ENCODE measurements around the gene FCER2. TPM values are rescaled to one million over a fixed set of nuclear protein-coding genes. Genes with fewer than 3 reads are reported as not detected.

The FCER2 gene
- total RNA-seq, 4 donors from 2014 or later: 0.28 TPM; not detected in 3

DNA sequence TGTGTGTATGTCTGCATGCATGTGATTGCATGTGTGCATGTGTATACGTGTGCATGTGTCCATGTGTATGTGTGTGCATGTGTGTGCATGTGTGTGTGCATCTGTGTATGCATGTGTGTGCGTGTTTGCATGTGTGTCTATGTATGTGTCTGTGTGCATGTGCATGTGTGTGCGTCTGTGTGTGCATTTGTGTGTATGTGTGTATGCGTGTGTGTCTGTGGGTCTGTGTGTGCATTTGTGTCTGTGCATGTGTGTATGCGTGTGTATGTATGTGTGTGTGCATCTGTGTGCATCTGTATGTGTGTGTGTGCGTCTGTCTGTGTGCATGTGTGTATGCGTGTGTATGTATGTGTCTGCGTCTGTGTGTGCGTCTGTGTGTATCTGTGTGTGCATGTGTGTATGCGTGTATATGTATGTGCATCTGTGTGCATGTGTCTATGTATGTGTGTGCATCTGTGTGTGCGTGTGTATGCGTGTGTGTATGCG lies 62.0 kb downstream of the FCER2 start:
- intact Hi-C loops (cut with DNase I; ENCODE audit: low total_unique reads): no loop called here
- H3K27ac ChIP-seq: no peak overlapping the region
- H3K27me3 ChIP-seq: peaks cover 10 to 20% of the 10 kb centered on the region in 2 donors
- TF ChIP-seq POLR2A (IDR thresholded peaks at IDR 0.05): no peak
- TF ChIP-seq, protein P1, sequence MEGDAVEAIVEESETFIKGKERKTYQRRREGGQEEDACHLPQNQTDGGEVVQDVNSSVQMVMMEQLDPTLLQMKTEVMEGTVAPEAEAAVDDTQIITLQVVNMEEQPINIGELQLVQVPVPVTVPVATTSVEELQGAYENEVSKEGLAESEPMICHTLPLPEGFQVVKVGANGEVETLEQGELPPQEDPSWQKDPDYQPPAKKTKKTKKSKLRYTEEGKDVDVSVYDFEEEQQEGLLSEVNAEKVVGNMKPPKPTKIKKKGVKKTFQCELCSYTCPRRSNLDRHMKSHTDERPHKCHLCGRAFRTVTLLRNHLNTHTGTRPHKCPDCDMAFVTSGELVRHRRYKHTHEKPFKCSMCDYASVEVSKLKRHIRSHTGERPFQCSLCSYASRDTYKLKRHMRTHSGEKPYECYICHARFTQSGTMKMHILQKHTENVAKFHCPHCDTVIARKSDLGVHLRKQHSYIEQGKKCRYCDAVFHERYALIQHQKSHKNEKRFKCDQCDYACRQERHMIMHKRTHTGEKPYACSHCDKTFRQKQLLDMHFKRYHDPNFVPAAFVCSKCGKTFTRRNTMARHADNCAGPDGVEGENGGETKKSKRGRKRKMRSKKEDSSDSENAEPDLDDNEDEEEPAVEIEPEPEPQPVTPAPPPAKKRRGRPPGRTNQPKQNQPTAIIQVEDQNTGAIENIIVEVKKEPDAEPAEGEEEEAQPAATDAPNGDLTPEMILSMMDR (IDR thresholded peaks at IDR 0.05): no peak
- H3K36me3 ChIP-seq: no peaks in the 10 kb centered on the region
- no peak for DNase-seq
- no peaks in the 10 kb centered on the region for H3K9me3 ChIP-seq
- no peak overlapping the region for H3K4me3 ChIP-seq
- no peaks in the 10 kb centered on the region for H3K4me1 ChIP-seq

GRCh38 chr19:7638802-7639465 lies 63.0 kb downstream of the FCER2 start:
- intact Hi-C loops (cut with DNase I; ENCODE audit: low total_unique reads): no loop called here
- Histone ChIP-seq H3K27ac (no peak overlapping the region), H3K4me1 (no peaks in the 10 kb centered on the region), H3K27me3 (peaks cover 10 to 20% of the 10 kb centered on the region in 2 donors), H3K4me3 (no peak overlapping the region), H3K36me3 (no peaks in the 10 kb centered on the region), H3K9me3 (no peaks in the 10 kb centered on the region)
- no peak for DNase-seq
- TF ChIP-seq, protein P1 (IDR thresholded peaks at IDR 0.05): no peak
- TF ChIP-seq POLR2A (IDR thresholded peaks at IDR 0.05): no peak

Other genes with a start within 250 kb of the FCER2 start
- 1 to 10 TPM in 2 of 4 donors, not detected in 2; 2.1 to 3.0 TPM for gene PEX11G, start 213.1 kb downstream of the FCER2 start, total RNA-seq
- 10 to 100 TPM; 19.1 to 69.1 (median 33.8) TPM for gene ZNF358, start 186.0 kb downstream of the FCER2 start, total RNA-seq
- gene MCOLN1, start 179.5 kb downstream of the FCER2 start, total RNA-seq: 10 to 100 TPM in 1 of 4 donors, 1 to 10 TPM in 3; 5.6 to 24.7 (median 8.0) TPM
- 100 to 1,000 TPM in 1 of 4 donors, 10 to 100 TPM in 3; 26.4 to 113 (median 40.4) TPM for gene PNPLA6, start 166.4 kb downstream of the FCER2 start, total RNA-seq
- gene CAMSAP3, start 106.3 kb downstream of the FCER2 start, total RNA-seq: 1 to 10 TPM in 1 of 4 donors, under 1 TPM in 3; 0.26 to 3.5 (median 0.47) TPM
- 10 to 100 TPM in 3 of 4 donors, 1 to 10 TPM in 1; 10.0 to 41.7 (median 32.2) TPM for gene XAB2, start 72.6 kb downstream of the FCER2 start, total RNA-seq
- gene PET100, start 72.3 kb downstream of the FCER2 start, total RNA-seq: 10 to 100 TPM in 1 of 4 donors, 1 to 10 TPM in 2, not detected in 1; 5.9 to 59.9 (median 6.5) TPM
- not detected for gene PCP2, start 68.4 kb downstream of the FCER2 start, total RNA-seq
- 10 to 100 TPM in 1 of 4 donors, 1 to 10 TPM in 2, not detected in 1; 2.4 to 10.3 (median 8.2) TPM for gene STXBP2, start 65.0 kb downstream of the FCER2 start, total RNA-seq
- gene RETN, start 33.1 kb downstream of the FCER2 start, total RNA-seq: not detected
- gene MCEMP1, start 25.0 kb downstream of the FCER2 start, total RNA-seq: under 1 TPM in 1 of 4 donors, not detected in 3; 0.67 TPM
- 100 to 1,000 TPM in 1 of 4 donors, 10 to 100 TPM in 3; 12.4 to 156 (median 41.0) TPM for gene TRAPPC5, start 21.3 kb downstream of the FCER2 start, total RNA-seq
- not detected for gene CLEC4G, start 30.0 kb upstream of the FCER2 start, total RNA-seq
- 10 to 100 TPM in 1 of 4 donors, 1 to 10 TPM in 2, not detected in 1; 2.6 to 14.4 (median 8.8) TPM for gene CD209, start 45.4 kb upstream of the FCER2 start, total RNA-seq
- gene CLEC4M, start 61.1 kb upstream of the FCER2 start, total RNA-seq: under 1 TPM in 1 of 4 donors, not detected in 3; 0.62 TPM
- gene EVI5L, start 128.1 kb upstream of the FCER2 start, total RNA-seq: 10 to 100 TPM in 3 of 4 donors, 1 to 10 TPM in 1; 9.1 to 14.9 (median 12.4) TPM
- gene PRR36, start 172.3 kb upstream of the FCER2 start, total RNA-seq: under 1 TPM in 2 of 4 donors, not detected in 2; 0.35 to 0.85 TPM
- gene LRRC8E, start 186.4 kb upstream of the FCER2 start, total RNA-seq: 1 to 10 TPM in 1 of 4 donors, under 1 TPM in 1, not detected in 2; 0.15 to 2.1 TPM
- 10 to 100 TPM in 2 of 4 donors, 1 to 10 TPM in 1, under 1 TPM in 1; 0.59 to 40.2 (median 9.4) TPM for gene MAP2K7, start 201.7 kb upstream of the FCER2 start, total RNA-seq
- gene TGFBR3L, start 212.7 kb upstream of the FCER2 start, total RNA-seq: 1 to 10 TPM in 1 of 4 donors, not detected in 3; 5.2 TPM
- gene SNAPC2, start 218.2 kb upstream of the FCER2 start, total RNA-seq: 10 to 100 TPM; 11.8 to 66.8 (median 19.0) TPM
- 10 to 100 TPM in 2 of 4 donors, 1 to 10 TPM in 1, not detected in 1; 7.2 to 47.1 (median 14.9) TPM for gene CTXN1, start 224.0 kb upstream of the FCER2 start, total RNA-seq
- 100 to 1,000 TPM in 1 of 4 donors, 10 to 100 TPM in 3; 41.1 to 117 (median 62.9) TPM for gene TIMM44, start 241.5 kb upstream of the FCER2 start, total RNA-seq